Astrocyte (in vitro differentiated cells and primary cell): ENCODE measurements around the gene TROAP. TPM values are rescaled to one million over a fixed set of nuclear protein-coding genes. Genes with fewer than 3 reads are reported as not detected.
A peak's percentile ranks its signal among the peaks of the same experiment; 100 is the strongest.

ENCODE experiments used
- DNase-seq: peaks from one replicate; pipeline ENCODE4 v3.0.0-alpha.2; 2010; ENCODE audit warnings: low read depth
- FAIRE-seq: peaks from 2 replicates; lab custom pipeline; 2011; peaks lifted over from hg19 to GRCh38; lab: Jason Lieb, UNC
- H2AFZ ChIP-seq: 2 replicates; pipeline ENCODE4 v1.6.0; 2012; ENCODE audit warnings: low read depth, low read length, inconsistent platforms
- H3K27ac ChIP-seq: 2 replicates; pipeline ENCODE4 v1.5.1; 2011; ENCODE audit warnings: low read depth, low read length, inconsistent platforms
- H3K27me3 ChIP-seq: 2 replicates; pipeline ENCODE4 v1.6.0; 2011; ENCODE audit warnings: low read length, inconsistent platforms; ENCODE audit not compliant: insufficient read depth
- H3K36me3 ChIP-seq: 2 replicates; pipeline ENCODE4 v1.5.1; 2011; ENCODE audit warnings: low read length, inconsistent platforms; ENCODE audit not compliant: insufficient read depth
- H3K4me1 ChIP-seq: 2 replicates; pipeline ENCODE4 v1.5.1; 2011; ENCODE audit warnings: low read length, inconsistent platforms; ENCODE audit not compliant: insufficient read depth
- H3K4me2 ChIP-seq: 2 replicates; pipeline ENCODE4 v1.6.0; 2012; ENCODE audit warnings: low read length, inconsistent platforms
- H3K4me3 ChIP-seq: 2 replicates; pipeline ENCODE4 v1.5.1; 2011; ENCODE audit warnings: low read depth, mild to moderate bottlenecking, low read length, inconsistent platforms; ENCODE audit not compliant: insufficient read depth
- H3K79me2 ChIP-seq: 2 replicates; pipeline ENCODE4 v1.6.0; 2012; ENCODE audit warnings: mild to moderate bottlenecking, low read length, inconsistent platforms; ENCODE audit not compliant: insufficient read depth
- H3K9ac ChIP-seq: 2 replicates; pipeline ENCODE4 v1.6.0; 2012; ENCODE audit warnings: mild to moderate bottlenecking, low read length, inconsistent platforms
- H3K9me3 ChIP-seq: 2 replicates; pipeline ENCODE4 v1.5.1; 2012; ENCODE audit warnings: low read depth, mild to moderate bottlenecking, low read length, inconsistent platforms; ENCODE audit not compliant: insufficient read depth
- H4K20me1 ChIP-seq: 2 replicates; pipeline ENCODE4 v1.6.0; 2012; ENCODE audit warnings: low read length, inconsistent platforms; ENCODE audit not compliant: insufficient read depth
- H3K27ac Mint-ChIP-seq: one replicate; pipeline ENCODE4 v1.8.0; 2021; ENCODE audit warnings: mild to moderate bottlenecking, mixed read lengths; ENCODE audit not compliant: unreplicated experiment
- H3K27me3 Mint-ChIP-seq: one replicate; pipeline ENCODE4 v1.8.0; 2021; ENCODE audit warnings: low read depth, mixed read lengths; ENCODE audit not compliant: unreplicated experiment
- H3K36me3 Mint-ChIP-seq: one replicate; pipeline ENCODE4 v1.8.0; 2021; ENCODE audit warnings: low read depth, mixed read lengths; ENCODE audit not compliant: unreplicated experiment
- H3K4me1 Mint-ChIP-seq: one replicate; pipeline ENCODE4 v1.8.0; 2021; ENCODE audit warnings: low read depth, mixed read lengths; ENCODE audit not compliant: unreplicated experiment
- H3K4me3 Mint-ChIP-seq: one replicate; pipeline ENCODE4 v1.8.0; 2021; ENCODE audit warnings: mild to moderate bottlenecking, moderate library complexity, mixed read lengths; ENCODE audit not compliant: unreplicated experiment
- H3K9me3 Mint-ChIP-seq: one replicate; pipeline ENCODE4 v1.8.0; 2021; ENCODE audit warnings: mild to moderate bottlenecking, mixed read lengths; ENCODE audit not compliant: unreplicated experiment
- CTCF ChIP-seq: IDR thresholded peaks from 2 replicates; pipeline ENCODE4 v1.5.1; 2011; ENCODE audit warnings: low read depth, mild to moderate bottlenecking, inconsistent platforms, low read length, moderate library complexity; ENCODE audit not compliant: insufficient read depth
- EZH2 ChIP-seq: IDR thresholded peaks from 2 replicates; pipeline ENCODE4 v1.6.1; 2012; ENCODE audit warnings: mild to moderate bottlenecking, low read length, inconsistent platforms; ENCODE audit not compliant: insufficient read depth
- total RNA-seq: library from RNA; stranded (reverse); gene quantifications from 2 replicates; pipeline ENCODE4 v1.2.1, GENCODE V29; 2021

The TROAP gene
- total RNA-seq, 1 donor from 2014 or later, result 2.7 TPM

DNA sequence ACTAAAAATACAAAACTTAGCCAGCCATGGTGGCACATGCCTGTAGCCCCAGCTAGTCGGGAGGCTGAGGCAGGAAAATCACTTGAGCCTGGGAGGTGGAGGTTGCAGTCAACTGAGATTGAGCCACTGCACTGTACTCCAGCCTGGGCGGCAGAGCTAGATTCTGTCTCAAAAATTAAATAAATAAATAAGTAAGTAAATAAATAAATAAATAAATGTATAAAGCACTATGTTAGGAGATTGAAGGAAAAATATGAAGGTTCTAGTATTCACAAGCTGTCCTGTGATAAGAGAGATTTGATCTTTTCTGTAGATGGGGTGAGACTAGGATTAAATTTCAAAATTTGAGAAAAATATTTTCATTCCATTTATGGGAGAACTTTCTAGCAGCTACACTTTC lies 29.3 kb downstream of the TROAP start:
- no peak overlapping the region for H3K4me2 ChIP-seq
- no peak for TF ChIP-seq CTCF
- TF ChIP-seq EZH2, result no peak
- no peaks in the 10 kb centered on the region for H3K27me3 ChIP-seq
- no peaks in the 10 kb centered on the region for H3K9me3 Mint-ChIP-seq
- DNase-seq, result no peak
- H3K4me3 Mint-ChIP-seq, result no peak overlapping the region
- H3K4me1 ChIP-seq, result peaks cover 11% of the 10 kb centered on the region
- no peaks in the 10 kb centered on the region for H3K36me3 Mint-ChIP-seq
- H3K4me1 Mint-ChIP-seq, result peaks cover under 1% of the 10 kb centered on the region
- H3K27me3 Mint-ChIP-seq, result peaks cover 33% of the 10 kb centered on the region
- H3K27ac ChIP-seq, result no peak overlapping the region
- H4K20me1 ChIP-seq, result no peaks in the 10 kb centered on the region
- H3K9me3 ChIP-seq, result no peaks in the 10 kb centered on the region
- no peak for FAIRE-seq
- no peak overlapping the region for H3K27ac Mint-ChIP-seq
- no peaks in the 10 kb centered on the region for H3K36me3 ChIP-seq
- no peak overlapping the region for H2AFZ ChIP-seq
- no peaks in the 10 kb centered on the region for H3K79me2 ChIP-seq
- no peak overlapping the region for H3K4me3 ChIP-seq
- H3K9ac ChIP-seq, result no peak overlapping the region

DNA sequence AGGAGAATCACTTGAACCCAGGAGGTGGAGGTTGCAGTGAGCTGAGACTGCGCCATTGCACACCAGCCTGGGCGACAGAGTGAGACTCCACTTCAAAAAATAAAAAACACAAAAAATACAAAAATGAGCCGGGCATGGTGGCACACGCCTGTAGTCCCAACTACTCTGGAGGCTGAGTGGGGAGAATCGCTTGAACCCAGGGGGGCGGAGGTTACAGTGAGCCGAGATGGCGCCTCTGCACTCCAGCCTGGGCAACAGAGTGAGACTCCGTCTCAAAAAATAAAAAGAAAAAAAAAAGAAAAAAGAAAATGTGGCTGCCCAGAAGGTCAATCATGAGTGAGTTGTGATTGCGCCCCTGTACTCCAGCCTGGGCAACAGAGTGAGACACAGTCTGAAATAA lies 32.9 kb downstream of the TROAP start:
- Histone ChIP-seq H3K4me2 (no peak overlapping the region), H3K9me3 (no peaks in the 10 kb centered on the region), H2AFZ (no peak overlapping the region), H3K27ac (no peak overlapping the region), H3K9ac (no peak overlapping the region), H3K4me3 (no peak overlapping the region), H3K79me2 (no peaks in the 10 kb centered on the region), H4K20me1 (no peaks in the 10 kb centered on the region), H3K27me3 (no peaks in the 10 kb centered on the region), H3K36me3 (no peaks in the 10 kb centered on the region), H3K4me1 (peaks cover 6% of the 10 kb centered on the region)
- no peak overlapping the region for H3K27ac Mint-ChIP-seq
- no peaks in the 10 kb centered on the region for H3K4me1 Mint-ChIP-seq
- DNase-seq, result no peak
- no peak overlapping the region for H3K4me3 Mint-ChIP-seq
- TF ChIP-seq CTCF (no peak), EZH2 (no peak)
- FAIRE-seq, result no peak
- H3K9me3 Mint-ChIP-seq, result no peaks in the 10 kb centered on the region
- no peaks in the 10 kb centered on the region for H3K36me3 Mint-ChIP-seq
- H3K27me3 Mint-ChIP-seq, result peaks cover 12% of the 10 kb centered on the region

- Histone ChIP-seq H3K4me3 (no peak overlapping the region), H3K4me2 (no peak overlapping the region), H3K9ac (no peak overlapping the region), H3K36me3 (no peaks in the 10 kb centered on the region), H2AFZ (no peak overlapping the region), H3K27me3 (no peaks in the 10 kb centered on the region), H3K27ac (no peak overlapping the region), H3K79me2 (no peaks in the 10 kb centered on the region), H3K9me3 (no peaks in the 10 kb centered on the region), H4K20me1 (no peaks in the 10 kb centered on the region), H3K4me1 (peaks cover 6% of the 10 kb centered on the region)
- DNase-seq (no peak), FAIRE-seq (no peak)
- TF ChIP-seq EZH2, result no peak
- TF ChIP-seq CTCF, result peak; percentile 65
- no peak overlapping the region for H3K27ac Mint-ChIP-seq
- H3K9me3 Mint-ChIP-seq, result no peaks in the 10 kb centered on the region
- H3K4me1 Mint-ChIP-seq, result no peaks in the 10 kb centered on the region
- no peak overlapping the region for H3K4me3 Mint-ChIP-seq
- H3K36me3 Mint-ChIP-seq, result no peaks in the 10 kb centered on the region
- peaks cover 12% of the 10 kb centered on the region for H3K27me3 Mint-ChIP-seq
Observed at GRCh38 chr12:49357103-49357678, 34.1 kb downstream of the TROAP start.
